ENCODE measurements around the gene FGGY. TPM values are rescaled to one million over a fixed set of nuclear protein-coding genes. Genes with fewer than 3 reads are reported as not detected.

The FGGY gene
- total RNA-seq, 1 donor from 2014 or later = 9.0 TPM

- Mint-ChIP-seq H3K4me3 (ENCODE audit: unreplicated experiment) (no peak overlapping the region), H3K36me3 (ENCODE audit: low read depth) (peaks cover 3% of the 10 kb centered on the region), H3K9me3 (ENCODE audit: low read depth) (peaks cover 2% of the 10 kb centered on the region), H3K4me1 (ENCODE audit: low read depth) (no peaks in the 10 kb centered on the region), H3K27me3 (ENCODE audit: low read depth) (no peaks in the 10 kb centered on the region), H3K27ac (ENCODE audit: unreplicated experiment) (no peak overlapping the region)
- DNase-seq (ENCODE audit: low spot score) = no peak
- no peak for TF ChIP-seq CTCF (IDR thresholded peaks at IDR 0.05)
These were observed 298.9 kb downstream of the FGGY start for GRCh38 chr1:59595774-59596173.

- Mint-ChIP-seq H3K9me3 (ENCODE audit: low read depth) (peaks cover under 1% of the 10 kb centered on the region), H3K27me3 (ENCODE audit: low read depth) (no peaks in the 10 kb centered on the region), H3K4me1 (ENCODE audit: low read depth) (no peaks in the 10 kb centered on the region), H3K36me3 (ENCODE audit: low read depth) (peaks cover 1% of the 10 kb centered on the region), H3K27ac (ENCODE audit: unreplicated experiment) (no peak overlapping the region), H3K4me3 (ENCODE audit: unreplicated experiment) (no peak overlapping the region)
- no peak for TF ChIP-seq CTCF (IDR thresholded peaks at IDR 0.05)
- no peak for DNase-seq (ENCODE audit: low spot score)
These were observed 299.5 kb downstream of the FGGY start for GRCh38 chr1:59596432-59596831.

GRCh38 chr1:59596956-59597355 is 300.1 kb downstream of the FGGY start:
- Mint-ChIP-seq H3K9me3 (ENCODE audit: low read depth) (no peaks in the 10 kb centered on the region), H3K27ac (ENCODE audit: unreplicated experiment) (no peak overlapping the region)

GRCh38 chr1:59597420-59598119 is 300.7 kb downstream of the FGGY start:
- TF ChIP-seq CTCF (IDR thresholded peaks at IDR 0.05) = no peak
- Mint-ChIP-seq H3K27ac (ENCODE audit: unreplicated experiment) (no peak overlapping the region), H3K4me3 (ENCODE audit: unreplicated experiment) (no peak overlapping the region), H3K27me3 (ENCODE audit: low read depth) (no peaks in the 10 kb centered on the region), H3K4me1 (ENCODE audit: low read depth) (no peaks in the 10 kb centered on the region), H3K9me3 (ENCODE audit: low read depth) (no peaks in the 10 kb centered on the region), H3K36me3 (ENCODE audit: low read depth) (no peaks in the 10 kb centered on the region)
- no peak for DNase-seq (ENCODE audit: low spot score)

More at GRCh38 chr1:59596956-59597355, 300.1 kb downstream of the FGGY start:
- Mint-ChIP-seq H3K27me3 (ENCODE audit: low read depth) (no peaks in the 10 kb centered on the region), H3K4me1 (ENCODE audit: low read depth) (no peaks in the 10 kb centered on the region), H3K36me3 (ENCODE audit: low read depth) (no peaks in the 10 kb centered on the region), H3K4me3 (ENCODE audit: unreplicated experiment) (no peak overlapping the region)
- no peak for DNase-seq (ENCODE audit: low spot score)
- TF ChIP-seq CTCF (IDR thresholded peaks at IDR 0.05) = no peak

- no peaks in the 10 kb centered on the region for H3K36me3 Mint-ChIP-seq (ENCODE audit: low read depth)
These were observed 301.2 kb downstream of the FGGY start for GRCh38 chr1:59598120-59598440.

More at GRCh38 chr1:59598120-59598440, 301.2 kb downstream of the FGGY start:
- no peak overlapping the region for H3K4me3 Mint-ChIP-seq (ENCODE audit: unreplicated experiment)
- no peaks in the 10 kb centered on the region for H3K9me3 Mint-ChIP-seq (ENCODE audit: low read depth)
- no peak overlapping the region for H3K27ac Mint-ChIP-seq (ENCODE audit: unreplicated experiment)
- TF ChIP-seq CTCF (IDR thresholded peaks at IDR 0.05) = no peak
- DNase-seq (ENCODE audit: low spot score) = no peak
- H3K4me1 Mint-ChIP-seq (ENCODE audit: low read depth) = no peaks in the 10 kb centered on the region
- no peaks in the 10 kb centered on the region for H3K27me3 Mint-ChIP-seq (ENCODE audit: low read depth)

All from chondrocyte (in vitro differentiated cells).